ENCODE measurements around the gene COL8A1. TPM values are rescaled to one million over a fixed set of nuclear protein-coding genes. Genes with fewer than 3 reads are reported as not detected.

COL8A1 gene
- total and polyA plus RNA-seq, 10 of the 15 experiments (the other 5 are each of a cell fraction or from before 2014, with no cell fraction given), result 0.04 to 0.73 (median 0.10) TPM; not detected in 5

DNA sequence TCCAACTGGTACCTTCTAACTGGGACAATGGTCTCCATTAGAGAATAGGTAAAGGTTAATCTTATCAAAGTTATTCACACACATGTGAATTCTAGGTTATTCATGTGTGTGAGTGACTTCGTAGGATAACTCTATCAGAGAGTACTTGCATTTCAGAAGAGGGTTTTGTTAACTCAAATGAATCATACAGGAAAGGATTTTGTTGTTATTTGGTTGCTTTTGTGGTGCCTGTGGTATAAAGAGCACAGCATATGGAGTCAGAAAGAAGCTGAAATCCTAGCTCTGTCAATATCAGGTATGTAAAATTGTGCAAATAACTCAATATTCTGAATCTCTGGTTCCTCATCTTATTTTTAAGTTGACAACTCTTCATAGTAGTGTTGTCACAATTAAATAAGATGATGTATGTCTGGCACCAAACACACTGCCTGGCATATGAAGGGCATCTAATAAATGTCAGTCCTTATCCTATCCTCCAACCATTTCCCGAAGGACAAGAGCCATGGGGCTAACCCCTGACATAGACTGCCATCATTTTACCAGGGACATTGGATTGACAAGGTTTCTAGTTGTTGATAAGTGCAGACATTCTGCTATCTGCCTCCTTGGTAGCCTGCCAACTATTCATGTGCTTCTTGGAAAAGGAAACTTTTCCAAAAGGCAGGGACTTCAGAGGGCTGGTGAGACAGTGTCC is 130.6 kb downstream of the COL8A1 start:
- Histone ChIP-seq H3K27me3 (replicated peaks in 1 of 2; ENCODE audit: control insufficient read depth in 2 of 2, insufficient read depth in 2 of 2, low read length in 1 of 2) (no peaks in the 10 kb centered on the region), H2AFZ (ENCODE audit: control insufficient read depth, low read depth, low read length) (no peak overlapping the region), H3K36me3 (ENCODE audit: control insufficient read depth in 2 of 2, insufficient read depth in 2 of 2, low read length in 1 of 2) (no peaks in the 10 kb centered on the region), H3K4me1 (ENCODE audit: control insufficient read depth, insufficient read depth, low read length) (no peaks in the 10 kb centered on the region), H3K79me2 (ENCODE audit: control insufficient read depth, insufficient read depth, low read length) (no peaks in the 10 kb centered on the region), H3K9me3 (replicated peaks; ENCODE audit: control insufficient read depth, insufficient read depth, low read length) (no peaks in the 10 kb centered on the region), H3K4me3 (no peak overlapping the region), H3K27ac (ENCODE audit: control insufficient read depth, insufficient read depth) (no peak overlapping the region), H3K4me2 (ENCODE audit: control insufficient read depth, insufficient read depth) (no peak overlapping the region), H3K9ac (ENCODE audit: control insufficient read depth, insufficient read depth, low read length) (no peak overlapping the region), H4K20me1 (ENCODE audit: control insufficient read depth, insufficient read depth) (no peaks in the 10 kb centered on the region)
- 7% methylated on average over 2 of the region's 2 CpGs for WGBS (ENCODE audit: insufficient coverage, insufficient replicate concordance, low lambda C conversion rate, missing lambda C conversion rate)
- in situ Hi-C loops (cut with MboI) (loop anchor here (25.0 kb wide), 1 partner anchor 1157 kb away; no protein-coding TSS in a partner anchor), intact Hi-C loops (cut with micrococcal nuclease; ENCODE audit: unreplicated experiment) (no loop called here)
- RAD21 ChIA-PET (ENCODE audit: unreplicated experiment), result no interaction called here
- no peak for FAIRE-seq
- no TSS peak for BruUV-seq (replicated peaks)
- POLR2A ChIA-PET, result no interaction called here
- ATAC-seq, result no peak
- SMC1A ChIA-PET (ENCODE audit: uncharacterized antibody, unreplicated experiment), result no interaction called here
- TF ChIP-seq POLR2AphosphoS2 (IDR thresholded peaks at IDR 0.05; ENCODE audit: low read depth, low read length) (no peak), NFYA (IDR thresholded peaks at IDR 0.05; ENCODE audit: borderline replicate concordance, low read depth, low read length) (no peak), RBBP5 (conservative IDR thresholded peaks at IDR 0.05) (no peak), DPF2 (IDR thresholded peaks at IDR 0.05) (no peak), KAT2A (conservative IDR thresholded peaks at IDR 0.05; ENCODE audit: control insufficient read depth, low read depth, low read length) (no peak), SIN3A (IDR thresholded peaks at IDR 0.05; ENCODE audit: low read depth, low read length) (no peak), ZBED1 (IDR thresholded peaks at IDR 0.05; ENCODE audit: borderline replicate concordance) (no peak), ZZZ3 (IDR thresholded peaks at IDR 0.05; ENCODE audit: control insufficient read depth, insufficient read length, low read depth) (no peak), MTA2 (IDR thresholded peaks at IDR 0.05; ENCODE audit: low read depth) (no peak), PML (IDR thresholded peaks at IDR 0.05; ENCODE audit: low read length) (no peak), IKZF2 (IDR thresholded peaks at IDR 0.05) (no peak), MEF2A (IDR thresholded peaks at IDR 0.05; ENCODE audit: insufficient read depth, low read depth, low read length) (no peak), SREBF2 (IDR thresholded peaks at IDR 0.05; ENCODE audit: low read length) (no peak), STAT1 (conservative IDR thresholded peaks at IDR 0.05) (no peak), GABPA (IDR thresholded peaks at IDR 0.05; ENCODE audit: low read depth) (no peak), CHD4 (IDR thresholded peaks at IDR 0.05) (no peak)
- TF ChIP-seq, protein P1, sequence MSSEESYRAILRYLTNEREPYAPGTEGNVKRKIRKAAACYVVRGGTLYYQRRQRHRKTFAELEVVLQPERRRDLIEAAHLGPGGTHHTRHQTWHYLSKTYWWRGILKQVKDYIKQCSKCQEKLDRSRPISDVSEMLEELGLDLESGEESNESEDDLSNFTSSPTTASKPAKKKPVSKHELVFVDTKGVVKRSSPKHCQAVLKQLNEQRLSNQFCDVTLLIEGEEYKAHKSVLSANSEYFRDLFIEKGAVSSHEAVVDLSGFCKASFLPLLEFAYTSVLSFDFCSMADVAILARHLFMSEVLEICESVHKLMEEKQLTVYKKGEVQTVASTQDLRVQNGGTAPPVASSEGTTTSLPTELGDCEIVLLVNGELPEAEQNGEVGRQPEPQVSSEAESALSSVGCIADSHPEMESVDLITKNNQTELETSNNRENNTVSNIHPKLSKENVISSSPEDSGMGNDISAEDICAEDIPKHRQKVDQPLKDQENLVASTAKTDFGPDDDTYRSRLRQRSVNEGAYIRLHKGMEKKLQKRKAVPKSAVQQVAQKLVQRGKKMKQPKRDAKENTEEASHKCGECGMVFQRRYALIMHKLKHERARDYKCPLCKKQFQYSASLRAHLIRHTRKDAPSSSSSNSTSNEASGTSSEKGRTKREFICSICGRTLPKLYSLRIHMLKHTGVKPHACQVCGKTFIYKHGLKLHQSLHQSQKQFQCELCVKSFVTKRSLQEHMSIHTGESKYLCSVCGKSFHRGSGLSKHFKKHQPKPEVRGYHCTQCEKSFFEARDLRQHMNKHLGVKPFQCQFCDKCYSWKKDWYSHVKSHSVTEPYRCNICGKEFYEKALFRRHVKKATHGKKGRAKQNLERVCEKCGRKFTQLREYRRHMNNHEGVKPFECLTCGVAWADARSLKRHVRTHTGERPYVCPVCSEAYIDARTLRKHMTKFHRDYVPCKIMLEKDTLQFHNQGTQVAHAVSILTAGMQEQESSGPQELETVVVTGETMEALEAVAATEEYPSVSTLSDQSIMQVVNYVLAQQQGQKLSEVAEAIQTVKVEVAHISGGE (CRISPR knock-in tag; IDR thresholded peaks at IDR 0.05), result no peak
- CTCF ChIA-PET, result no interaction called here
- no peak for DNase-seq (ENCODE audit: low read depth, low spot score)

Data from GM12878 (cell line).